ENCODE results near the gene CYLD. TPM values are rescaled to one million over a fixed set of nuclear protein-coding genes. Genes with fewer than 3 reads are reported as not detected.

CYLD gene
- total RNA-seq, 2 experiments from 2014 or later: 7.4 to 14.9 TPM

DNA sequence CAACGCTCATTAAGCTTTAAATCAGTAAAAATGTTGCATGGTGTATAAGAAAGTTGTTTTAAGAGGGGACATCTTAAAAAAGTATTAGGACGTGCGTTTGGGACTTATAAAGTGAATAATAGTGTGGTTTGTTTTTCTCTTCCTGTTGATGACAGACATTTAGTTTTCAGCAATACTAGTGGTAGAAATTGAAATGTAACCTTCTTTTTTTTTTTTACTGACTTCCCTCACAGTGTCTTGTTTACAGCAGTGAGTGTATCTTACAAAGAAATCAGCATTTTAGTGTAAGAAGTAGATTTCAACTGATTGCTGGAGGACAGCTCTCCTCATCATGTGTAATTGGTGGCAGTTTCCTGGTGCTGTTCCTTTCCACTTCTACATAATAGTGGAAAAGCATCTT lies 39.6 kb downstream of the CYLD start:
- BruUV-seq (replicated peaks): no TSS peak

DNA sequence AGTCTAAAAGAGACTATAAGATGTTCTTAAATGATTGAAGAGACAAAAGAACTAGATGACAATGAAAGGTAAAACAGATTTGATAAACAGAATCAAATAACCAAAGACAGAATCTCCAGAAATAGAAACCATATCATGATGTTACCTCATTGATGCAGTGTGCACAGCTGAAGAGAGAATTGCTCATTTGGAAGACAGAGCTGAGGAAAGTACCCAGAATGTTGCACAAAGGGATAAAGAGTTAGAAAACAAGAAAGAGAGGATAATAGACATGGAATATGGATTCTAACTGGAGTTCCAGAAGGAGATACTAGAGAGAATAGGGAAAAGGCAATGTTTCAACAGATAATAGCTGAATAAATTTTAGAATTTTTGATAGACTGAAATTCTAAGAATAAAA lies 47.9 kb downstream of the CYLD start:
- Histone ChIP-seq H3K9me3 (ENCODE audit: low read length) (no peaks in the 10 kb centered on the region; the same call in 1 of the 2 replicates), H3K79me2 (ENCODE audit: insufficient read depth, low read depth, low read length) (no peaks in the 10 kb centered on the region), H3K36me3 (ENCODE audit: insufficient read depth, low read length) (no peaks in the 10 kb centered on the region), H3K4me2 (ENCODE audit: low read length) (no peak overlapping the region), H3K4me3 (ENCODE audit: low read depth, low read length, poor library complexity, severe bottlenecking) (no peak overlapping the region), H3K4me1 (ENCODE audit: insufficient read depth, low read length, poor library complexity, severe bottlenecking) (no peaks in the 10 kb centered on the region), H3K27ac (ENCODE audit: low read depth, low read length, poor library complexity, severe bottlenecking) (no peak overlapping the region), H3K9me2 (ENCODE audit: insufficient read depth, low read length) (no peaks in the 10 kb centered on the region; the same call in 1 of the 2 replicates), H4K20me1 (ENCODE audit: insufficient read depth, low read length) (no peaks in the 10 kb centered on the region), H2AFZ (ENCODE audit: low read length) (no peak overlapping the region)
- ChIA-PET CTCF (ENCODE audit: unreplicated experiment) (no interaction called here), POLR2A (no interaction called here)
- intact Hi-C loops (cut with micrococcal nuclease; ENCODE audit: unreplicated experiment): no loop called here
- TF ChIP-seq EZH2phosphoT487 (IDR thresholded peaks at IDR 0.05; ENCODE audit: borderline replicate concordance, low read depth, low read length): no peak
- TF ChIP-seq, protein P1, sequence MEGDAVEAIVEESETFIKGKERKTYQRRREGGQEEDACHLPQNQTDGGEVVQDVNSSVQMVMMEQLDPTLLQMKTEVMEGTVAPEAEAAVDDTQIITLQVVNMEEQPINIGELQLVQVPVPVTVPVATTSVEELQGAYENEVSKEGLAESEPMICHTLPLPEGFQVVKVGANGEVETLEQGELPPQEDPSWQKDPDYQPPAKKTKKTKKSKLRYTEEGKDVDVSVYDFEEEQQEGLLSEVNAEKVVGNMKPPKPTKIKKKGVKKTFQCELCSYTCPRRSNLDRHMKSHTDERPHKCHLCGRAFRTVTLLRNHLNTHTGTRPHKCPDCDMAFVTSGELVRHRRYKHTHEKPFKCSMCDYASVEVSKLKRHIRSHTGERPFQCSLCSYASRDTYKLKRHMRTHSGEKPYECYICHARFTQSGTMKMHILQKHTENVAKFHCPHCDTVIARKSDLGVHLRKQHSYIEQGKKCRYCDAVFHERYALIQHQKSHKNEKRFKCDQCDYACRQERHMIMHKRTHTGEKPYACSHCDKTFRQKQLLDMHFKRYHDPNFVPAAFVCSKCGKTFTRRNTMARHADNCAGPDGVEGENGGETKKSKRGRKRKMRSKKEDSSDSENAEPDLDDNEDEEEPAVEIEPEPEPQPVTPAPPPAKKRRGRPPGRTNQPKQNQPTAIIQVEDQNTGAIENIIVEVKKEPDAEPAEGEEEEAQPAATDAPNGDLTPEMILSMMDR (conservative IDR thresholded peaks at IDR 0.05; ENCODE audit: low read length): no peak
- BruUV-seq (replicated peaks): no TSS peak
- no peak for DNase-seq (ENCODE audit: low spot score)

More for the DNA sequence above, 39.6 kb downstream of the CYLD start:
- no peak for DNase-seq (ENCODE audit: low spot score)
- H3K9me3 ChIP-seq (ENCODE audit: low read length): no peaks in the 10 kb centered on the region
- H3K9me2 ChIP-seq (ENCODE audit: insufficient read depth, low read length): no peaks in the 10 kb centered on the region
- ChIA-PET POLR2A (interaction anchor here (0.6 kb wide), 1 partner anchor 307 kb away, joined by 4 read pairs; no protein-coding TSS in a partner anchor), CTCF (ENCODE audit: unreplicated experiment) (no interaction called here)
- no peak overlapping the region for H3K27ac ChIP-seq (ENCODE audit: low read depth, low read length, poor library complexity, severe bottlenecking)
- intact Hi-C loops (cut with micrococcal nuclease; ENCODE audit: unreplicated experiment): no loop called here
- TF ChIP-seq EZH2phosphoT487 (IDR thresholded peaks at IDR 0.05; ENCODE audit: borderline replicate concordance, low read depth, low read length): no peak
- H3K4me1 ChIP-seq (ENCODE audit: insufficient read depth, low read length, poor library complexity, severe bottlenecking): no peaks in the 10 kb centered on the region
- H4K20me1 ChIP-seq (ENCODE audit: insufficient read depth, low read length): no peaks in the 10 kb centered on the region
- no peaks in the 10 kb centered on the region for H3K36me3 ChIP-seq (ENCODE audit: insufficient read depth, low read length)
- H3K4me2 ChIP-seq (ENCODE audit: low read length): no peak overlapping the region
- H2AFZ ChIP-seq (ENCODE audit: low read length): no peak overlapping the region
- no peak overlapping the region for H3K4me3 ChIP-seq (ENCODE audit: low read depth, low read length, poor library complexity, severe bottlenecking)
- H3K79me2 ChIP-seq (ENCODE audit: insufficient read depth, low read depth, low read length): no peaks in the 10 kb centered on the region

DNA sequence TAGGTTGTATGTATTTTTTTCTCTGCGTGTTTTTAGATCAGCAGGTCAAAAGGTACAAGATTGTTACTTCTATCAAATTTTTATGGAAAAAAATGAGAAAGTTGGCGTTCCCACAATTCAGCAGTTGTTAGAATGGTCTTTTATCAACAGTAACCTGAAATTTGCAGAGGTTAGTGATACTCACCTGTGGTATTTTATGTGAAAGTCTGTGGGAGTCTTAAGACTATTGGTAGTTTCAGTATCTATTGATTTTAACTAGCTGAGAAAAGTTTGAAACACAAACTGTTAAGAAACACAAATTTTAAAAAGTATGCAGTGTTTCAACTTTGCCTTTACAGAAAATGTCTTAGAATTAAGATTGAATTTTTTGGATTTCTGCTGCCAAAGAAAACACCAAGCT lies 49.6 kb downstream of the CYLD start:
- POLR2A ChIA-PET: no interaction called here
- CTCF ChIA-PET (ENCODE audit: unreplicated experiment): no interaction called here
- no peaks in the 10 kb centered on the region; the same call in 1 of the 2 replicates for H3K9me3 ChIP-seq (ENCODE audit: low read length)
- no peak overlapping the region for H3K4me2 ChIP-seq (ENCODE audit: low read length)
- H3K79me2 ChIP-seq (ENCODE audit: insufficient read depth, low read depth, low read length): no peaks in the 10 kb centered on the region
- no peaks in the 10 kb centered on the region for H4K20me1 ChIP-seq (ENCODE audit: insufficient read depth, low read length)
- intact Hi-C loops (cut with micrococcal nuclease; ENCODE audit: unreplicated experiment): no loop called here
- H3K36me3 ChIP-seq (ENCODE audit: insufficient read depth, low read length): no peaks in the 10 kb centered on the region
- no peak for DNase-seq (ENCODE audit: low spot score)
- H3K9me2 ChIP-seq (ENCODE audit: insufficient read depth, low read length): no peaks in the 10 kb centered on the region; the same call in 1 of the 2 replicates
- no peak overlapping the region for H3K4me3 ChIP-seq (ENCODE audit: low read depth, low read length, poor library complexity, severe bottlenecking)
- no peak overlapping the region for H2AFZ ChIP-seq (ENCODE audit: low read length)
- TF ChIP-seq, protein P1 (conservative IDR thresholded peaks at IDR 0.05; ENCODE audit: low read length): no peak
- TF ChIP-seq EZH2phosphoT487 (IDR thresholded peaks at IDR 0.05; ENCODE audit: borderline replicate concordance, low read depth, low read length): no peak
- H3K27ac ChIP-seq (ENCODE audit: low read depth, low read length, poor library complexity, severe bottlenecking): no peak overlapping the region
- BruUV-seq (replicated peaks): no TSS peak
- H3K4me1 ChIP-seq (ENCODE audit: insufficient read depth, low read length, poor library complexity, severe bottlenecking): no peaks in the 10 kb centered on the region
